GM18861 (cell line): ENCODE data around the gene HNRNPF.

ENCODE experiments used
- ATAC-seq: cut with Tn5 transposase; IDR thresholded peaks from one replicate; pipeline ENCODE4 v1.9.1; 2021; ENCODE audit not compliant: unreplicated experiment

Gene HNRNPF

DNA sequence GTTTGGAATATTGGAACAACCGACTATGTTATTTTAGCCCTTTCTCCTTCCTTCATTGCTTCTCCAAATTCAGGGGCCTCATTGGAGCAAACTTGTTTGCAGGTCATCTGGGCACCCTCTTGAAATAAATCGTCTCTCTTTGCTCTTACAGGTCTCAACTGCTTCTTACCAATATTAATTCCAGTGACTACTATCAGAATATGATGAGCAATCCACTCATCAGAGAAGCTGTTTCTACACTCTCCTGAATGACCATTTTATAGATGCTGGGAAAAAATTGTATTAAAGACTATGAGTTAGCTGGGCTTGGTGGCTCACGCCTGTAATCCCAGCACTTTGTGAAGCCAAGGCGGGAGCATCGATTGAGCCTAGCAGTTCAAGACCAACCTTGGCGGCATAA is 12.5 kb upstream of the HNRNPF start:
- ATAC-seq: no peak

DNA sequence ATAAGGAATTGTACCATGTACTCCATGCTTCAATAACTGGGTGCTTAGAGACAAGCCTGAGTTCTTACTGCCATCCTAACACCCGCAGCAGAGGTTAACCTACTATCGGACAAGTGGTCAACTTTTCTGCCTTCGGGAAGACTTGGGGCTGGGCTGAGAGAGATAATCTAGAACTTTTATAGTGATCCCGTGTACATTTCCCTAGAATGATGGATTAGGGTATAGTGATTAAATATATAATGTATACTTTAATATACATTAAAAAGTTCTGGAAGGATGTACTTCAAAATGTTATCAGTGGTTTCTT is 12.2 kb upstream of the HNRNPF start:
- no peak for ATAC-seq

DNA sequence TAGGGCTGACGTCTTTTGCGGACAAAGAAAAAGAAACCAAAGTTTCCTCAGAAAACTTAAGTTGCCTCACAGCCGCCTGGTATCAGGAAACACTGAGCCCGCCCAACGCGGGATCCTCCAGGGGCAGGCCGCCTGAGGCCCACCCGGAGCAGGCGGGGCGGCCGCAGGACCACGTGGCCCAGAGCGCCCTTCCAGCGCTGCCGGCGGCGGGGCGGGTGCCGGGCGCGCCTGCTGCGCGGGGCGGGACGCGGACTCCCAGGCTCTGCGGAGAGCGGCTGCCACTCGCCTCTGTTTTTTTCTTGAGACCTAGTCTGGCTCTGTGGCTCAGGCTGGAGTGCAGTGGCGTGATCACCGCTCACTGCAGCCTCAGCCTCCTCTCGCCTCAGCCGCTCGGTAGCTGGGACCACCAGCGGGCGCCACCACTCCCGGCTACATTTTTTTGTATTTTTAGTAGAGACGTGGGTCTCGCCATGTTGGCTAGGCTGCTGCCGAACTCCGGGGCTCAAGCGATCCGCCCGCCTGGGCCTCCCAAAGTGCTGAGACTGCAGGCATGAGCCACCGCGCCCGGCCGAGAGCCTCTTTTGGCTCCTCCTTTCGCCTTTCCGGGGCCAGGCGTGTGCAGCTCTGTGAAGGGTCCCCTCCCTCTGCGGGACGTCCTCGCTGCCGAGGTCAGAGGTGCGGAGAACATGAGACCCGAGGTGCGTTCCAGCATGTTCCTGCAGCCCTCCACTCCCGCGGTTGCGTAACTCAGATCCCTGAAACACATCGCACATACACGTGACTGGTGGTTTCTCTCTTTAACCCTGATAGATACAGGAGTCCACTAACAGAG is 11.6 kb upstream of the HNRNPF start:
- ATAC-seq: peak; percentile 88

GRCh38 chr10:43419997-43420368 is 11.0 kb upstream of the HNRNPF start:
- no peak for ATAC-seq

DNA sequence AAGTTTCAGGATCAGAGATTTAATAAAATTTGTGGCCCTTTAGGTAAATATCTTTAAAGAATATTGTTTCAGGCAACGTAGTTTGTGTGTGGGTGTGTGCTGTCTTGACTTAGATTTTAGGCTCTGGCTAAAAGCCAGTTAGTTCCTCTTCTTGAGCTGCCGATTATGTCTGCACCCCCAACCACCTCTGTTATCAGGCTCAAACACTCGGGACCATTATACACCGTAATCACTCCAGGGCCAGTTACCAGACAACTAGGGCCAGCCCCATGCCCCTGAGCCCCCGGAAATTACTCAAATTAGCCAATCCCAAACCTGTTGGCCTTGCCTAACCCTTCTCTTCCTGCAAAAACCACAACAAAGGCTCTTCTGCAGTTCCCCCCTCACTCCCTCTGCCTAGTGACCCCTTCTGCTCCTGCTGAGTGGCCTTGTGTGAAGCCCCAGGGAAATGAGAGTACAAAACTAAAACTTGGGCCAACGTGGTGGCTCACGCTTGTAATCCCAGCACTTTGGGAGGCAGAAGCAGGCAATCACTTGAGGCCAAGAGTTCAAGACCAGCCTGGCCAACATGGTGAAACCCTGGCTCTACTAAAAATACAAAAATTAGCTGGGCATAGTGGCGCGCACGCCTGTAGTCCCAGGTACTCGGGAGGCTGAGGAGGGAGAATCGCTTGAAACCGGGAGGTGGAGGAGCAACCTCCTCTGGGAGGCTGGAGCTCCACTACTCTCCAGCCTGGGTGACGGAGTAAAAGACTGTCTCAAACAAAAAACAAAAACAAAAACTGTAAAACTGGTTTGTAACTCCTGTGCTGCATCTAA is 9.2 kb upstream of the HNRNPF start:
- no peak for ATAC-seq

- no peak for ATAC-seq
Observed at GRCh38 chr10:43415544-43415943, 6.6 kb upstream of the HNRNPF start.

- ATAC-seq: no peak
Observed at GRCh38 chr10:43411536-43411935, 2.5 kb upstream of the HNRNPF start.

DNA sequence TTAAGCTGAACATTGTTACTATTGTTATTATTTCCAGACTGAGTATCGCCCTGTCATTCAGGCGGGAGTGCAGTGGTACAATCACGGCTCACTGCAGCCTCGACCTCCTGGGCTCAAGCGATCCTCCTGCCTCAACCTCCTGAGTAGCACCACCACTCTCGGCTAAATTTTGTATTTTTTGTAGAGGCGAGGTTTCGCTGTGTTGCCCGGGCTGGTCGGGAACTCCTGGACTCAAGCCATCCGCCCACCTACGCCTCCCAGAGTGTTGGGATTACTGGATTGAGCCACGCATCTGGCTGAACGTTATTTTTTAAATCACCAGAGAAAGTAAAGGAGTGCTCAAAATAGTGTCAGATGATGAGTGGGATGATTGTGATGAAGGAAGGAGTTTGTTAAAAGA is 1.4 kb upstream of the HNRNPF start:
- no peak for ATAC-seq

GRCh38 chr10:43409385-43410109 is 561 bp upstream of the HNRNPF start:
- no peak for ATAC-seq

- ATAC-seq: peak; percentile 1
Observed at GRCh38 chr10:43408331-43408709, 666 bp downstream of the HNRNPF start.

DNA sequence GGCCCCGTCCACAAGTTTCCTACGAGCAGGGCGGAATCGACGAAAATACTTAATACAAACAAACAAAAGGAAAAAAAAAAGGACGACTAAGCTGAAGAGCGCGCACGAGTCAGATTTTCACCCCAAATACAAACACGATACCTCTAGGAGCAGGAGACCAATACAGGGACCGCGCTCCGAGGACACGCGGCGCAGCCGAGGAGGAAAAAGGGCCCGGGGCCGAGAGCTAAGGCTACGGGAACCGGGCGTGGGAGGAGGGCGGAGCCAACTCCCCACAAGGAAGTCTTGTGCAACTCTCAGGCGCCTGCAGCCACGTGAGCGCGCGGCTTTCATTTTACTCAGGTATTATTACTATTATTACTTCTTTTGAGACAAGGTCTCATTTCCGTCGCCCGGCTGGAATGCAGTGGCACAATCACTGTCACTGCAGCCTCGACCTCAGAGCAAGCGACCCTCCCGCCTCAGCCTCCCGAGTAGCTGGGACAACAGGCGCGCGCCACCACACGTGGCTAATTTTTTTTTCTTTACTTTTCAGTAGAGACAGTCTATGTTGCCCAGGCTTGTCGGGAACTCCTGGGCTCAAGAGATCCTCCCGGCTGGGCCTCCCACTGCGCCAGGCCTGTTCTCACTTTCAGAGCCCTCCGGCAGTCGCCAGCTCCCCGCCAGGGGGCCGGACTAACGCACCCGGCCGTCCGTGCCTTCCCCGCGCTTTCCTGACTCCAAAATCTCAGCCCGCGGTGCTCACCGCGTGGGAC is 1.2 kb downstream of the HNRNPF start:
- peak; percentile 43 for ATAC-seq

DNA sequence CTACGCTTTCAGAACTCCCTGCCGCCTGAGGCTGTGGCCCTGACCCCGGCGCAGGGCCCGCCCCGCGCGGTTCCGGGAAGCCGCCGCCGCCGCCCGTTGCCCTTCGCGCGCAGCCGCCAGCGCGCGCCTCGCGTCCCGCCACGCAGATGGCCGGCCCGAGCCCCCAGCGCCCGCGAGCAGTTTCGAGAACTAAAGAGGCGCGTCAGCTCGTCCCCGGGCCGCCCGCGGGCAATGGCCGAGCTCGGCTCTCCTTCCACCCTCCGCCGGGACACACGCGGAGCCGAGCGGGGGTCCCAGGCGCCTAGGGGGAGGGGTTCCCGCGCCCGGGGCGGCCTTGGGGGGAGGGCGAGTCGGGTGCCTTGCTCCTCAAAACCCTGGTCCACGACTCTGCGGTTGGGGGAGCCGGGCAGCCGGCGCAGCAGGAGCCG is 1.8 kb downstream of the HNRNPF start:
- no peak for ATAC-seq

GRCh38 chr10:43404704-43405084 is 4.3 kb downstream of the HNRNPF start:
- no peak for ATAC-seq

DNA sequence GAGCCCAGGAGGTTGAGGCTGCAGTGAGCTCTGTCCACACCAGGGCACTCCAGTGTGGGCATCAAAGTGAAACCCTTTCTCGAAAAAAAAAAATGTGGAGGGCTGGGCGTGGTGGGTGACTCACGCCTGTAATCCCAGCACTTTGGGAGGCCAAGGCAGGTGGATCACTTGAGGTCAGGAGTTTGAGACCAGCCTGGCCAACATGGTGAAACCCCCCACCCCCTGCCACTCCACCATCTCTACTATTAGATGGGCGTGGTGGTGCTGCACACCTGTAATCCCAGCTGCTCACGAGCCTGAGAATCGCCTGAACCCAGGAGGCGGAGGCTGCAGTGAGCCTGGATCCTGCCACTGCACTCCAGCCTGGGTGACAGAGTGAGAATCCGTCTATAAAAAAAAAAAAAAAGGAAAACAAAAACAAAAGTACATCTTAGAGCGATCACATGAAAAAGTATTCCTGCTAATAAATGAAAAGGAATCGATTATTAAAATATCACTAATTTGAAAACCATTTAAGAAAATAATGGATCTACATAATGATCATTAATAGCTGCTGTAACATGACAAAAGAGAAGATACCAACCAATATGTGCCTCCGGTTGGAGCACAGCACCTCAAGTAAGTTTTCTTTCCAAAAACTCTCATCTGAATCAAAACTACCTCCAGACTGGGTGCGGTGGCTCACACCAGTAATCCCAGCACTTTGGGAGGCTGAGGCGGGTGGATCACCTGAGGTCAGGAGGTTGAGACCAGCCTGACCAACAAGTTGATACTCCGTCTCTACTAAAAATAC is 4.9 kb downstream of the HNRNPF start:
- no peak for ATAC-seq

DNA sequence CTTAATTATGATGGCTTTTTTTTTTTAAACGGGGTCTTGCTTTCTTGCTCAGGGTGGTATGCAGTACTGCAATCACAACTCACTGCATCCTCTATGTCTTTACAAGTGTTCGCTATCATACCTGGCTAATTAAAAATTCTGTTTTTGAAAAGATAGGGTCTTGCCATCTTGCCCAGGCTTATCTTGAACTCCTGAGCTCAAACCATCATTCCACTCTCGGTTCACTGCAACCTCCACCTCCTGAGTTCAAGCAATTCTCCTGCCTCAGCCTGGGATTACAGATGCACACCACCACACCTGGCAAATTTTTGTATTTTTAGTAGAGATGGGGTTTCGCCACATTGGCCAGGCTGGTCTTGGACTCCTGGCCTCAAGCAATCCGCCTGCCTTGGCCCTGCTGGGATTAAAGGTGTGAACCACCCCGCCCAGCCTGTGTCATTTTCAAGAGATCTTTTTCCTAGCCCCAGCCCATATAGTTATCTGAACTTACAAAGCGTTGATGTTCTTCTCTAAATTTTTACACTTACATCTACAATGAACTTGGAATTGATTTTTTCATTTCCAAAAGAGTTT is 6.0 kb downstream of the HNRNPF start:
- no peak for ATAC-seq

DNA sequence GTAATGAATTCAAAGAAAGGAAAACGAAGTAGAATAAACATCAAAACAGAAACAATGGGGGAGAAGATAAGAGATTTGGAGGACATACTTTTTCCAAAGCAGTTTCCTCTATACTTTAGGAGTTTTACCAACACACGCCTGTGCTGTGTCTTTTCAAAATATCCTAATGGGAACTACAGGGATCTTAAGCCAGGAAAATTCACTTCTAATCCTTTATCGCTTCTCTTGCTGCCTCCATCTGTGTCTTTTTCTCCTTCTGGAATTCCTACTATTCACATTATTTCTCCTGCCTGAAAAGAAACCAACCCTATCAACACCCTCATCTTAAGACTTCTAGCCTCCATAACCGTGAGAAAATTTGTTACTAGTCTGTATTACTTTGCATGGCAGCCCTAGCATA is 6.8 kb downstream of the HNRNPF start:
- ATAC-seq: no peak

DNA sequence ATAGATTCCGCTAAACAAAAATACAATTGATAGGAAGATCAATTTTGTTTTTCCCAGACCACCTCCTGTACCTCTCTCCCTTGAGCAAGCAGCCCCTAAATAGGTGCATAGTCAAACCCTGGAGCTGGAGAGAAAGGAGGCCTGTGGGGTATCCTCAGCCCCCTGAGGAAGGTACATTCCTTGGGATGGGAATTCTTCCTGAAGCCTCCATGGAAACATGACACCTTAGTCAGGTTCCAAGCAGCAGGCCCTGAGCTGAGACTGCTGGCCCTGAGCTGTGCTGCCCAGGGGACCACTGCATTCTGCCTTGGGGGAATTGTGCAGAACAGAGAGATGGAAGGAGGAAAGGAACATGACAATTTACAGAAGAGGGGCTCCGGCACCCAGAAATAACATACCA is 7.4 kb downstream of the HNRNPF start:
- no peak for ATAC-seq

DNA sequence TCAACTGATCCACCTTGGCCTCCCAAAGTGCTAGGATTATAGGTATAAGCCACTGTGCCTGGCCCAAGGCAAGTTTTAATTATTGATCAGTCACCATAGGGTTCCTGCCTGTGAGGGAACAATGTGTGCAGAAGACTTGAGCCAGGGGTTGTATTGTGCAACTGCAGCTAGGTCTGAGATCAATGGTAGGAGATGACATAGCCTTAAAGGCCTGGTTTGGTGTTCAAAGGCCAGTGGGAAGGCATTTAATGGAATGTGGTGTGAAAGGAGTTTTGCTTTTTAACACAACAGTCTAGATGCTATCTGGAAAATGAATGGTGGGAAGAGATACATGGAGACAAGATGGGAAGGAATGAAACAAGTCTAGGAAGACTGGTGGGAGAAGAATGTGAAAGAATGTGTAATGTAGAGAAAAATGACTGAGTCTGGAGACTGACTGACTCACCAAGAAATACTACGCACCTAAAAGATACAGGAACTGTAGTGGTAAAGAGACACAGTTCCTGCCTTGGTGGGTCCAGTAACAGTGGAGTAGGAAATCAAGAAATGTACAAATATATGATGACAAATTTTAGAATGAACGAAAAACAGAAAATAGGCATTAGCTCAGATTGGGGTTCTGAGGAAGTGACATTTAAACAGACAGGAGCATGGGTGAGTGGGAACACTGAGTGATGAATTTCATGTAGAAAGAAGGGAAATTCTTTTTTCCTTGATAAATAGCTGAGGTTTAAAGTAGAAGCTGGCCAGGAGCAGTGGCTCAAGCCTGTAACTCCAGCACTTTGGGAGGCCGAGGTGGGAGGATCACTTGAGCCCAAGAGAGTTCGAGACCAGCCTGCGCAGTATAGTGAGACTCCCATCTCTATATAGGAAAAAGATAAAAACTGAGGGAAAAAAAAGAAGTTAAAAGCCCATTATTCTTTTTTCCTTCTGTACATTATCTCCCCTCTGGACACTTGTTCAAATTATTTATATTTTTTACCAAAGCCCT is 9.4 kb downstream of the HNRNPF start:
- no peak for ATAC-seq

DNA sequence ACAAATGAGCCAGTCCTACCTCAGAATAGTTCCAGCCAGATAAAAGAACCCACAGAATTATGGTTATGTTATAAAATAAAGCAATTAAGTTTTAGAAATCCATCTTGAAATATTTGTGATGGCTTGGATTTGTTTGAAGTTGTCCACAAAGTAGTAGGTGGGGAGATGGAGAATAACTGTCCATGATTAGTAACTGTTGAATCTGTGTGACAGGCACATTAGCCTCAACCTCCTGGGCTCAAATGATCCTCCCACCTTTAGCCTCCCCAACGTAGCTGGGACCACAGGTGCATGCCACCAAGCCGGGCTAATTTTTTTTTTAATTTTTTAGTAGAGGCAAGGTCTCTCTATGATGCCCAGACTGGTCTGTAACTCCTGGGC is 10.1 kb downstream of the HNRNPF start:
- no peak for ATAC-seq
